GM21390 (cell line): Measurements from ENCODE around the gene TNFAIP1.
A peak's percentile ranks its signal among the peaks of the same experiment; 100 is the strongest.

Experiments
- ATAC-seq: cut with Tn5 transposase; IDR thresholded peaks from one replicate; pipeline ENCODE4 v1.9.1; 2021; ENCODE audit not compliant: unreplicated experiment

Gene TNFAIP1

GRCh38 chr17:28369684-28370034 is 34.1 kb downstream of the TNFAIP1 start:
- ATAC-seq: no peak

GRCh38 chr17:28370035-28370743 is 34.6 kb downstream of the TNFAIP1 start, which contains the start of gene VTN:
VTN (minus strand) TSS chr17:28370307; CDS start chr17:28370203, 104 bp downstream.
- no peak for ATAC-seq

- ATAC-seq: no peak
Measured at GRCh38 chr17:28370744-28371103, 35.2 kb downstream of the TNFAIP1 start.

GRCh38 chr17:28371245-28372202 is 36.0 kb downstream of the TNFAIP1 start, which contains the start of gene SARM1:
SARM1 (plus strand) TSS chr17:28371694; CDS start chr17:28372033, 339 bp downstream.
- peak; percentile 83 for ATAC-seq

GRCh38 chr17:28372203-28372944 is 36.8 kb downstream of the TNFAIP1 start:
- peak; percentile 12 for ATAC-seq

- no peak for ATAC-seq
Measured at GRCh38 chr17:28372945-28373274, 37.3 kb downstream of the TNFAIP1 start.

GRCh38 chr17:28379814-28380801 is 44.5 kb downstream of the TNFAIP1 start:
- no peak for ATAC-seq

GRCh38 chr17:28381141-28381825 is 45.7 kb downstream of the TNFAIP1 start:
- ATAC-seq: no peak

- ATAC-seq: peak; percentile 60
Measured at GRCh38 chr17:28384281-28385036, 48.9 kb downstream of the TNFAIP1 start.

GRCh38 chr17:28385037-28385400 is 49.5 kb downstream of the TNFAIP1 start:
- ATAC-seq: no peak

- ATAC-seq: no peak
Measured at GRCh38 chr17:28385406-28385805, 49.8 kb downstream of the TNFAIP1 start.

GRCh38 chr17:28386391-28386790 is 50.8 kb downstream of the TNFAIP1 start:
- ATAC-seq: no peak

GRCh38 chr17:28388106-28388505 is 52.5 kb downstream of the TNFAIP1 start:
- no peak for ATAC-seq

GRCh38 chr17:28390141-28390540 is 54.6 kb downstream of the TNFAIP1 start:
- ATAC-seq: no peak

GRCh38 chr17:28390563-28390962 is 55.0 kb downstream of the TNFAIP1 start:
- no peak for ATAC-seq

GRCh38 chr17:28390984-28391383 is 55.4 kb downstream of the TNFAIP1 start:
- no peak for ATAC-seq

GRCh38 chr17:28391401-28391800 is 55.8 kb downstream of the TNFAIP1 start:
- no peak for ATAC-seq

GRCh38 chr17:28392491-28392890 is 56.9 kb downstream of the TNFAIP1 start:
- no peak for ATAC-seq
